Tibial nerve (tissue), 4 donors: Measurements from ENCODE around the gene POLDIP2. TPM values are rescaled to one million over a fixed set of nuclear protein-coding genes. Genes with fewer than 3 reads are reported as not detected.
A peak's percentile ranks its signal among the peaks of the same experiment; 100 is the strongest.

Experiments used
- DNase-seq, 2 donors: peaks; one replicate each; pipeline ENCODE4 v3.0.0-alpha.2; 2019; ENCODE audit warnings: low spot score in 2 of 2
- H3K27ac ChIP-seq, 4 donors: fragments of 200-600 bp; sonication (generic) in 3 of 4; one replicate each; pipeline ENCODE4 v1.5.1; 2017 to 2019; ENCODE audit warnings: mild to moderate bottlenecking in 1 of 4
- H3K27me3 ChIP-seq, 2 donors: fragments of 200-600 bp; sonication (generic) in 1 of 2; one replicate each; pipeline versions ENCODE4 v1.5.1 to v1.6.0; 2017 to 2019
- H3K36me3 ChIP-seq, 3 donors: fragments of 200-600 bp; sonication (generic); one replicate each; pipeline ENCODE4 v1.5.1; 2018 to 2019
- H3K4me1 ChIP-seq, 4 donors: fragments of 200-600 bp; sonication (generic) in 3 of 4; one replicate each; pipeline ENCODE4 v1.5.1; 2017 to 2019
- H3K4me3 ChIP-seq, 4 donors: fragments of 200-600 bp; sonication (generic) in 3 of 4; one replicate each; pipeline ENCODE4 v1.5.1; 2017 to 2019; ENCODE audit warnings: mild to moderate bottlenecking in 1 of 4, moderate library complexity in 1 of 4
- H3K9me3 ChIP-seq, 4 donors: fragments of 200-600 bp; sonication (generic) in 3 of 4; one replicate each; pipeline ENCODE4 v1.5.1; 2017 to 2019
- CTCF ChIP-seq, 5 experiments: fragments of 200-600 bp in 3 of 5; fragments of 450-650 bp in 2 of 5; sonication (generic) in 3 of 5; IDR thresholded peaks; one replicate each; pipeline ENCODE4 v1.5.1; 2016 to 2019; ENCODE audit warnings: antibody characterized with exemption in 5 of 5, mild to moderate bottlenecking in 3 of 5, moderate library complexity in 2 of 5
- EP300 ChIP-seq, 2 donors: sonication (generic); formaldehyde crosslinking; IDR thresholded peaks; one replicate each; pipeline ENCODE4 v1.6.1; 2017; ENCODE audit warnings: antibody characterized with exemption in 2 of 2, mild to moderate bottlenecking in 1 of 2
- POLR2A ChIP-seq, 2 donors: fragments of 450-650 bp; IDR thresholded peaks; one replicate each; pipeline ENCODE4 v1.6.1; 2017; ENCODE audit warnings: antibody characterized with exemption in 2 of 2, mild to moderate bottlenecking in 2 of 2, moderate library complexity in 2 of 2
- WGBS, 2 donors: methylation state at CpG; one replicate each; pipeline ENCODE4 v1.1.5; 2018; 5-methylcytosine and 5-hydroxymethylcytosine counted together
- total RNA-seq, 4 donors: library from RNA; depleted of rRNA; stranded (reverse); fragments of >200 nt; gene quantifications; one replicate each; pipeline ENCODE4 v1.1.0, GENCODE V29; 2016

Gene POLDIP2
- 10 to 100 TPM; 56.5 to 87.9 (median 66.6) TPM for total RNA-seq

GRCh38 chr17:28357061-28357900 lies at the start of gene POLDIP2:
Gene POLDIP2, minus strand, starts transcription at chr17:28357527. Its CDS starts 79 bp downstream, at chr17:28357448.
- Histone ChIP-seq H3K9me3 (no peaks in the 10 kb centered on the region), H3K27ac (peak within 1 kb of the TSS; percentile 40 to 94 (median 92)), H3K4me1 (peaks cover 0 to 34% (median 17%) of the 10 kb centered on the region in 4 donors), H3K36me3 (peaks cover 0 to 62% (median 30%) of the 10 kb centered on the region in 3 donors), H3K4me3 (peak within 1 kb of the TSS; percentile 69 to 98 (median 88)), H3K27me3 (no peaks in the 10 kb centered on the region)
- 0 to 1% methylated on average over 53 of the region's 80 CpGs for WGBS, 2 donors
- peak; percentile 85 to 86 for DNase-seq
- TF ChIP-seq POLR2A (IDR thresholded peaks at IDR 0.05) (peak; percentile 74 to 85), EP300 (IDR thresholded peaks at IDR 0.05) (peak; percentile 88 to 98), CTCF (IDR thresholded peaks at IDR 0.05) (peak in 3 of 5 experiments; percentile 8 to 61 (median 24))

GRCh38 chr17:28406473-28406814 lies 49.1 kb upstream of the POLDIP2 start:
- no peak for DNase-seq
- peaks cover 0 to 18% (median 0%) of the 10 kb centered on the region in 3 donors for H3K36me3 ChIP-seq
- H3K4me3 ChIP-seq, result peak overlapping the region; percentile 73 to 94 (median 78)
- TF ChIP-seq CTCF (IDR thresholded peaks at IDR 0.05), result no peak
- TF ChIP-seq EP300 (IDR thresholded peaks at IDR 0.05), result no peak
- TF ChIP-seq POLR2A (IDR thresholded peaks at IDR 0.05), result no peak
- peaks cover 0 to 21% (median 4%) of the 10 kb centered on the region in 4 donors for H3K4me1 ChIP-seq
- no peaks in the 10 kb centered on the region for H3K27me3 ChIP-seq
- H3K27ac ChIP-seq, result peak overlapping the region in 2 of 4 donors; percentile 66 to 70
- H3K9me3 ChIP-seq, result no peaks in the 10 kb centered on the region
- WGBS, 2 donors, result 29 to 33% methylated on average over 7 to 9 of the region's 9 CpGs

GRCh38 chr17:28405632-28406472 lies 48.5 kb upstream of the POLDIP2 start, which contains the start of gene SLC46A1:
Gene SLC46A1, minus strand, starts transcription at chr17:28406212. Its CDS starts 98 bp downstream, at chr17:28406114.
- no peaks in the 10 kb centered on the region for H3K27me3 ChIP-seq
- peak within 1 kb of the TSS in 3 of 4 donors; percentile 22 to 70 (median 66) for H3K27ac ChIP-seq
- H3K36me3 ChIP-seq, result peaks cover 0 to 24% (median 0%) of the 10 kb centered on the region in 3 donors
- H3K4me3 ChIP-seq, result peak within 1 kb of the TSS; percentile 73 to 94 (median 78)
- peaks cover 0 to 21% (median 4%) of the 10 kb centered on the region in 4 donors for H3K4me1 ChIP-seq
- 1% methylated on average over 32 to 60 of the region's 70 CpGs for WGBS, 2 donors
- no peaks in the 10 kb centered on the region for H3K9me3 ChIP-seq
- DNase-seq, result peak in 1 of 2 donors; percentile 44
- TF ChIP-seq EP300 (IDR thresholded peaks at IDR 0.05), result no peak

GRCh38 chr17:28404812-28405570 lies 47.7 kb upstream of the POLDIP2 start:
- Histone ChIP-seq H3K36me3 (peaks cover 0 to 33% (median 0%) of the 10 kb centered on the region in 3 donors), H3K9me3 (no peaks in the 10 kb centered on the region), H3K27ac (peak overlapping the region in 3 of 4 donors; percentile 22 to 70 (median 66)), H3K4me3 (peak overlapping the region; percentile 73 to 94 (median 78)), H3K27me3 (no peaks in the 10 kb centered on the region), H3K4me1 (peaks cover 0 to 21% (median 4%) of the 10 kb centered on the region in 4 donors)
- DNase-seq, result no peak
- TF ChIP-seq POLR2A (IDR thresholded peaks at IDR 0.05) (no peak), CTCF (IDR thresholded peaks at IDR 0.05) (no peak), EP300 (IDR thresholded peaks at IDR 0.05) (no peak)
- WGBS, 2 donors, result 31 to 39% methylated on average over 31 to 32 of the region's 33 CpGs

GRCh38 chr17:28404461-28404811 lies 47.1 kb upstream of the POLDIP2 start:
- TF ChIP-seq EP300 (IDR thresholded peaks at IDR 0.05) (no peak), POLR2A (IDR thresholded peaks at IDR 0.05) (no peak), CTCF (IDR thresholded peaks at IDR 0.05) (no peak)
- no peak overlapping the region for H3K4me3 ChIP-seq

More at GRCh38 chr17:28404461-28404811, 47.1 kb upstream of the POLDIP2 start:
- H3K27ac ChIP-seq, result peak overlapping the region in 2 of 4 donors; percentile 2 to 70
- no peak for DNase-seq
- H3K27me3 ChIP-seq, result no peaks in the 10 kb centered on the region
- H3K4me1 ChIP-seq, result peaks cover 0 to 21% (median 4%) of the 10 kb centered on the region in 4 donors
- H3K9me3 ChIP-seq, result no peaks in the 10 kb centered on the region
- WGBS, 2 donors, result 95 to 97% methylated on average over 4 to 5 of the region's 5 CpGs
- peaks cover 0 to 38% (median 0%) of the 10 kb centered on the region in 3 donors for H3K36me3 ChIP-seq
